Endothelial cell of umbilical vein (primary cell): ENCODE data around the gene MT1E. TPM values are rescaled to one million over a fixed set of nuclear protein-coding genes. Genes with fewer than 3 reads are reported as not detected.

ENCODE experiments used
- BruUV-seq: library from RNA; stranded (reverse); fragments of 400-500 nt; replicated peaks from 2 replicates; lab custom pipeline; 2021; lab: Mats Ljungman, UMichigan
- CTCF ChIA-PET: fragments of 300-600, 350-600 bp; sonication (Branson Sonifier 250); formaldehyde crosslinking; loops from one replicate; lab custom pipeline; 2021; ENCODE audit warnings: antibody characterized with exemption, inconsistent platforms; lab: Charles Lee
- POLR2A ChIA-PET: fragments of 300-600, 350-600 bp; sonication (Branson Sonifier 250); formaldehyde crosslinking; loops from one replicate; lab custom pipeline; 2021; ENCODE audit warnings: antibody characterized with exemption, inconsistent platforms; lab: Charles Lee
- DNase-seq: peaks from one replicate; pipeline ENCODE4 v3.0.0-alpha.2; 2011; ENCODE audit warnings: low read depth, low spot score
- FAIRE-seq: peaks from 2 replicates; lab custom pipeline; 2011; peaks lifted over from hg19 to GRCh38; lab: Jason Lieb, UNC
- H2AFZ ChIP-seq: 2 replicates; pipeline ENCODE4 v1.6.0; 2012; ENCODE audit warnings: low read depth, low read length, control low read depth, inconsistent platforms
- H3K27ac ChIP-seq: 2 replicates; pipeline ENCODE4 v1.5.1; 2011; ENCODE audit warnings: low read depth, mild to moderate bottlenecking, control low read depth, low read length, moderate library complexity; ENCODE audit not compliant: insufficient read depth
- H3K27me3 ChIP-seq, 2 experiments: 2 replicates each; pipeline versions ENCODE4 v1.6.0 to v1.6.1; 2011; ENCODE audit warnings: low read length in 2 of 2, mixed read lengths in 1 of 2; ENCODE audit not compliant: control insufficient read depth in 2 of 2, insufficient read depth in 2 of 2
- H3K36me3 ChIP-seq, 2 experiments: 2 replicates in 1 of 2; 3 replicates in 1 of 2; pipeline ENCODE4 v1.5.1; 2011; ENCODE audit warnings: low read length in 2 of 2, mild to moderate bottlenecking in 1 of 2, moderate library complexity in 1 of 2; ENCODE audit not compliant: control insufficient read depth in 2 of 2, insufficient read depth in 2 of 2; ENCODE audit errors: extremely low read depth in 1 of 2
- H3K4me1 ChIP-seq: 3 replicates; pipeline ENCODE4 v1.5.1; 2011; ENCODE audit warnings: mild to moderate bottlenecking, low read length; ENCODE audit not compliant: control insufficient read depth, insufficient read depth; ENCODE audit errors: extremely low read depth
- H3K4me2 ChIP-seq: 2 replicates; pipeline ENCODE4 v1.6.1; 2011; ENCODE audit warnings: low read length, control low read depth, mixed read lengths; ENCODE audit not compliant: insufficient read depth
- H3K4me3 ChIP-seq, 3 experiments: fragments of 200-600 bp in 1 of 3; sonication (generic), shearing (Covaris generic) in 1 of 3; replicated peaks in 1 of 3; 2 replicates each; pipeline ENCODE4 v1.5.1; 2011 to 2016; ENCODE audit warnings: control low read depth in 3 of 3, low read length in 3 of 3, mild to moderate bottlenecking in 2 of 3, inconsistent platforms in 1 of 3, low read depth in 1 of 3, moderate library complexity in 1 of 3; ENCODE audit not compliant: insufficient read depth in 1 of 3
- H3K79me2 ChIP-seq: 2 replicates; pipeline ENCODE4 v1.6.0; 2012; ENCODE audit warnings: low read length, inconsistent platforms; ENCODE audit not compliant: control insufficient read depth, insufficient read depth
- H3K9ac ChIP-seq: replicated peaks from 2 replicates; pipeline ENCODE3; 2011; ENCODE audit warnings: low read length, control low read depth; ENCODE audit not compliant: insufficient read depth; ENCODE audit errors: extremely low read depth
- H3K9me1 ChIP-seq: replicated peaks from 3 replicates; pipeline ENCODE4 v1.6.0; 2011; ENCODE audit warnings: mild to moderate bottlenecking, low read length; ENCODE audit not compliant: control insufficient read depth, insufficient read depth; ENCODE audit errors: extremely low read depth
- H3K9me3 ChIP-seq: replicated peaks from 2 replicates; pipeline ENCODE4 v1.5.1; 2012; ENCODE audit warnings: low read length, inconsistent platforms; ENCODE audit not compliant: control insufficient read depth, insufficient read depth
- H4K20me1 ChIP-seq: replicated peaks from 2 replicates; pipeline ENCODE3; 2011; ENCODE audit warnings: mild to moderate bottlenecking, low read length; ENCODE audit not compliant: control insufficient read depth, insufficient read depth; ENCODE audit errors: extremely low read depth
- EZH2 ChIP-seq: IDR thresholded peaks from 2 replicates; pipeline ENCODE4 v1.6.1; 2012; ENCODE audit warnings: borderline replicate concordance, low read depth, mild to moderate bottlenecking, moderate library complexity, low read length, inconsistent platforms; ENCODE audit not compliant: severe bottlenecking
- FOS ChIP-seq: IDR thresholded peaks from 2 replicates; pipeline ENCODE4 v1.6.1; 2011; ENCODE audit warnings: mild to moderate bottlenecking, low read length, moderate library complexity, borderline replicate concordance; ENCODE audit not compliant: insufficient read depth
- GATA2 ChIP-seq: IDR thresholded peaks from 2 replicates; pipeline ENCODE4 v1.7.0; 2011; ENCODE audit warnings: low read depth, mild to moderate bottlenecking, moderate library complexity, mixed read lengths, low read length; ENCODE audit not compliant: insufficient read length, insufficient read depth
- JUN ChIP-seq: IDR thresholded peaks from 2 replicates; pipeline ENCODE4 v1.6.1; 2011; ENCODE audit warnings: borderline replicate concordance, low read depth; ENCODE audit not compliant: insufficient read length, insufficient read depth
- MYC ChIP-seq: IDR thresholded peaks from one replicate; pipeline ENCODE4 v1.6.1; 2011; ENCODE audit warnings: mild to moderate bottlenecking, low read depth, low read length
- POLR2A ChIP-seq: IDR thresholded peaks from 2 replicates; pipeline ENCODE4 v1.6.1; 2012; ENCODE audit warnings: low read depth, mild to moderate bottlenecking, control low read depth, low read length
- POLR2AphosphoS5 ChIP-seq: IDR thresholded peaks from 2 replicates; pipeline ENCODE4 v1.6.1; 2012; ENCODE audit warnings: low read depth, mild to moderate bottlenecking, control low read depth, low read length, moderate library complexity; ENCODE audit not compliant: insufficient read depth
- dilution Hi-C: fragments of 300-500 bp; cut with MboI; formaldehyde crosslinking; loops from one replicate; pipeline ENCODE4 v1.15.0; 2019; ENCODE audit warnings: low sequenced_read_pairs; ENCODE audit not compliant: extremely low pct_ligation_motif_present
- intact Hi-C: fragments of 100-400 bp; cut with micrococcal nuclease; formaldehyde crosslinking; loops from one replicate; pipeline ENCODE4 v1.10.0; 2022
- polyA plus RNA-seq, 4 experiments: library from polyadenylated mRNA; depleted of rRNA in 3 of 4; stranded (reverse) in 3 of 4; unstranded in 1 of 4; fragments of >200 nt; gene quantifications; 2 replicates each; pipeline versions ENCODE4 v1.2.1 to v1.2.3, GENCODE V29; 2011 to 2012; ENCODE audit warnings: missing spikeins in 1 of 4
- total RNA-seq: library from RNA; stranded (reverse); gene quantifications from 2 replicates; pipeline ENCODE4 v1.2.3, GENCODE V29; 2021
- TF ChIP-seq, protein P1 (sequence below): IDR thresholded peaks from 2 replicates; pipeline ENCODE4 v1.6.1; 2011; ENCODE audit not compliant: insufficient read depth, insufficient read length
- TF ChIP-seq, protein P2 (sequence below), 2 donors: IDR thresholded peaks; 1 replicate in 1 of 2; 2 replicates in 1 of 2; pipeline ENCODE4 v1.5.1; 2011; ENCODE audit warnings: low read length in 2 of 2, mild to moderate bottlenecking in 2 of 2, moderate library complexity in 2 of 2, control low read depth in 1 of 2, inconsistent platforms in 1 of 2, low read depth in 1 of 2; ENCODE audit not compliant: insufficient read depth in 1 of 2; ENCODE audit errors: extremely low read depth in 1 of 2

The MT1E gene
- total and polyA plus RNA-seq, 2 donors (not counting 3 experiments of a cell fraction or from before 2014, with no cell fraction given): 208 to 346 TPM

DNA sequence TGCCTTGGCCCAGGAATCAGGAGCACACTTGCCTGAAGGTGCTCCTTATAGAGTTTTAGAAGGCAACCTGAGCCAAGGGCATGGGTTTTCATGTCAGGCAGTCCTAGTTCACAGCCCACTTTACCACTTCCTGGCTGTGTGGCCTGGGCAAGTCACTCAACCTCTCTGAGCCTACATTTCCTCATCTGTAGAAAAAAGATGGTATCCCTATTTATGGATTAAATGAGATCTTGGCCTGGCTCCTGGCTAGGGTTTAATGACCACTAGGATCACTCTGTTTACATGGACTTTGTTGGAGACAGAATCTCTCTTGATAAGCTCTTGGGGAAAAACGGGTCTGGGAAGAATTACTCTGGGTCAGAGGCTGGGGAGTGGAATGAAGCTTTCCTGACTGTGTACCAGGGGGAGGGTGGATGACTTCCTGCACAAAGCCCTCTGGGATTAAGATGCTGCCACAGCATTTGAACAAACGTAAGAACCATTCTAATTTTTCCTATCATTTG is 14.9 kb upstream of the MT1E start:
- POLR2A ChIA-PET: interaction anchor here (4.5 kb wide), 1 partner anchor 15 kb away, joined by 51 read pairs; the partner anchor contains the start of gene MT1E
- peak overlapping the region in 1 of 3 experiments; percentile 93 for H3K4me3 ChIP-seq
- TF ChIP-seq FOS: no peak
- no peak for TF ChIP-seq GATA2
- no peak for TF ChIP-seq POLR2A
- TF ChIP-seq EZH2: no peak
- no peak for TF ChIP-seq JUN
- TF ChIP-seq, protein P1, sequence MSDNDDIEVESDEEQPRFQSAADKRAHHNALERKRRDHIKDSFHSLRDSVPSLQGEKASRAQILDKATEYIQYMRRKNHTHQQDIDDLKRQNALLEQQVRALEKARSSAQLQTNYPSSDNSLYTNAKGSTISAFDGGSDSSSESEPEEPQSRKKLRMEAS: no peak
- TF ChIP-seq MYC: no peak
- TF ChIP-seq POLR2AphosphoS5: no peak
- TF ChIP-seq, protein P2, sequence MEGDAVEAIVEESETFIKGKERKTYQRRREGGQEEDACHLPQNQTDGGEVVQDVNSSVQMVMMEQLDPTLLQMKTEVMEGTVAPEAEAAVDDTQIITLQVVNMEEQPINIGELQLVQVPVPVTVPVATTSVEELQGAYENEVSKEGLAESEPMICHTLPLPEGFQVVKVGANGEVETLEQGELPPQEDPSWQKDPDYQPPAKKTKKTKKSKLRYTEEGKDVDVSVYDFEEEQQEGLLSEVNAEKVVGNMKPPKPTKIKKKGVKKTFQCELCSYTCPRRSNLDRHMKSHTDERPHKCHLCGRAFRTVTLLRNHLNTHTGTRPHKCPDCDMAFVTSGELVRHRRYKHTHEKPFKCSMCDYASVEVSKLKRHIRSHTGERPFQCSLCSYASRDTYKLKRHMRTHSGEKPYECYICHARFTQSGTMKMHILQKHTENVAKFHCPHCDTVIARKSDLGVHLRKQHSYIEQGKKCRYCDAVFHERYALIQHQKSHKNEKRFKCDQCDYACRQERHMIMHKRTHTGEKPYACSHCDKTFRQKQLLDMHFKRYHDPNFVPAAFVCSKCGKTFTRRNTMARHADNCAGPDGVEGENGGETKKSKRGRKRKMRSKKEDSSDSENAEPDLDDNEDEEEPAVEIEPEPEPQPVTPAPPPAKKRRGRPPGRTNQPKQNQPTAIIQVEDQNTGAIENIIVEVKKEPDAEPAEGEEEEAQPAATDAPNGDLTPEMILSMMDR (IDR thresholded peaks at IDR 0.05; ENCODE audit: extremely low read depth in 1 of 2, insufficient read depth in 1 of 2, low read depth in 1 of 2, low read length in 2 of 2): no peak
- peak overlapping the region; percentile 99 for H3K27ac ChIP-seq
- peaks cover 74% of the 10 kb centered on the region for H3K4me1 ChIP-seq
- H3K9me1 ChIP-seq: no peaks in the 10 kb centered on the region
- FAIRE-seq (peak; percentile 15), DNase-seq (no peak)
- intact Hi-C loops (no loop called here), dilution Hi-C loops (no loop called here)
- no peaks in the 10 kb centered on the region for H4K20me1 ChIP-seq
- peak overlapping the region; percentile 95 for H3K9ac ChIP-seq
- H3K36me3 ChIP-seq: no peaks in the 10 kb centered on the region
- no TSS peak for BruUV-seq
- CTCF ChIA-PET: interaction anchor here (1.2 to 2.5 kb wide), 4 partner anchors 10 to 97 kb away, joined by 3 to 8 read pairs (median 5); no protein-coding TSS in a partner anchor
- no peak overlapping the region for H2AFZ ChIP-seq
- H3K79me2 ChIP-seq: peaks cover 28% of the 10 kb centered on the region
- H3K9me3 ChIP-seq: no peaks in the 10 kb centered on the region
- peak overlapping the region; percentile 81 for H3K4me2 ChIP-seq
- H3K27me3 ChIP-seq: no peaks in the 10 kb centered on the region
